Pericardium fibroblast (primary cell): ENCODE data around the gene STRBP. TPM values are rescaled to one million over a fixed set of nuclear protein-coding genes. Genes with fewer than 3 reads are reported as not detected.

ENCODE experiments used
- total RNA-seq: library from RNA; depleted of rRNA; stranded (reverse); fragments of >200 nt; gene quantifications from 2 replicates; pipeline ENCODE4 v1.2.3, GENCODE V29; 2015

The STRBP gene
- total RNA-seq = 2.0 and 2.6 TPM in 2 replicates

GRCh38 chr9:123268465-123269259 lies at the start of gene STRBP:
STRBP (minus strand) TSS chr9:123268586; CDS start chr9:123184134, 84,452 bp downstream.

Other genes with a start within 250 kb of the STRBP start
- gene GPR21, start 234.9 kb downstream of the STRBP start, total RNA-seq = 0.70 and 1.5 TPM in 2 replicates
- under 0.01 and 2.9 TPM in 2 replicates for gene CRB2, start 87.6 kb upstream of the STRBP start, total RNA-seq